ENCODE measurements around the gene TRIM17. TPM values are rescaled to one million over a fixed set of nuclear protein-coding genes. Genes with fewer than 3 reads are reported as not detected.

The TRIM17 gene
- total and polyA plus RNA-seq, 3 donors from 2014 or later: 21.4 to 37.4 (median 33.6) TPM

Small RNAs within 50 kb of the gene (microRNA-seq; reads per million reads assigned to microRNA genes)
- gene MIR4666A (ENCODE audit: borderline number of aligned reads in 2 of 2, borderline replicate concordance in 1 of 2): 0 reads per million in 2 donors
- gene MIR6742 (ENCODE audit: borderline number of aligned reads in 2 of 2, borderline replicate concordance in 1 of 2): 0 reads per million in 2 donors

Small RNAs within 50 kb of the gene (small RNA-seq; reads per million reads assigned to genes)
- gene MIR4666A: 0 reads per million in 2 donors

Other genes starting within 250 kb of the TRIM17 start
- gene OBSCN, start 208.8 kb downstream of the TRIM17 start, total RNA-seq: 10 to 100 TPM; 28.6 to 30.0 TPM
- gene OBSCN, start 208.8 kb downstream of the TRIM17 start, polyA plus RNA-seq (ENCODE audit: insufficient read depth, low read depth, low replicate concordance): 8.3 TPM
- 10 to 100 TPM; 30.1 to 37.8 TPM for gene TRIM11, start 10.0 kb downstream of the TRIM17 start, total RNA-seq
- 19.5 TPM for gene TRIM11, start 10.0 kb downstream of the TRIM17 start, polyA plus RNA-seq (ENCODE audit: insufficient read depth, low read depth, low replicate concordance)
- gene RNF187, start 70.5 kb upstream of the TRIM17 start, total RNA-seq: 100 to 1,000 TPM in 1 of 2 donors, 10 to 100 TPM in 1; 86.8 to 109 TPM
- gene RNF187, start 70.5 kb upstream of the TRIM17 start, polyA plus RNA-seq (ENCODE audit: insufficient read depth, low read depth, low replicate concordance): 49.3 TPM

Data from testis (tissue), 3 donors.